GM12892 (cell line): ENCODE results near the gene TNNT1.
"Not testable (repeated sequence)": the region's sequence is repeated elsewhere in the genome, so short reads cannot be mapped to it uniquely, and the experiment has no call there.

Experiments
- DNase-seq: peaks from one replicate; pipeline ENCODE4 v3.0.0; 2011; ENCODE audit not compliant: insufficient read length
- FAIRE-seq: peaks from 2 replicates; lab custom pipeline; 2011; peaks lifted over from hg19 to GRCh38; lab: Jason Lieb, UNC
- POLR2A ChIP-seq: IDR thresholded peaks from 2 replicates; pipeline ENCODE4 v1.6.1; 2011; ENCODE audit warnings: low read depth, low read length, control low read depth
- POLR2AphosphoS5 ChIP-seq: IDR thresholded peaks from 2 replicates; pipeline ENCODE4 v1.6.1; 2011; ENCODE audit warnings: low read depth, low read length, control low read depth
- TAF1 ChIP-seq: IDR thresholded peaks from 2 replicates; pipeline ENCODE4 v1.6.1; 2011; ENCODE audit warnings: low read depth, mild to moderate bottlenecking, control low read depth, low read length, borderline replicate concordance

TNNT1 gene

GRCh38 chr19:55178781-55179599 is 30.0 kb upstream of the TNNT1 start:
- FAIRE-seq = peak; percentile 89
- TF ChIP-seq POLR2A = no peak
- no peak for TF ChIP-seq TAF1
- TF ChIP-seq POLR2AphosphoS5 = no peak
- DNase-seq = peak; percentile 94

DNA sequence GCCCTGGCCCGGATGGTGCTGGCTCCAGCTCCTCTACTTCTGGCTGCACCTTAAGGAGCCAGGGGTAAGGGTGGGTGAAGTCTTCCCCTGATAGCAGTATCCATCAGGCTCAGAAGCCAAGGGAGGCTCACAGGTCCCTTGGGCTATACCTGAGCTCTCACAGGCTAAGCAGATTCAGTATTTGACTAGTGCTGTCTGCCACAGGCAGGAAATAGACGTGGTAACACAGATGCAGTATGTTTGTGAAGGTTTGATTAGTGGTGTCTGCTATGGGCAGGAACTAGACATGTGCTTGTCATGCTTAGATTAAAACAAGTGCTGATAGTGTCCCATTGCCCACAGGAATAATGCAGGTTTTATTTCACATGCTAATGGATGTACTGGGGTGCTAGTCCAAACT is 27.1 kb upstream of the TNNT1 start:
- TF ChIP-seq POLR2AphosphoS5 (no peak), POLR2A (no peak), TAF1 (no peak)
- DNase-seq (no peak), FAIRE-seq (no peak)

- no peak for TF ChIP-seq TAF1
- no peak for TF ChIP-seq POLR2AphosphoS5
- no peak for TF ChIP-seq POLR2A
- FAIRE-seq (no peak), DNase-seq (no peak)
Observed at GRCh38 chr19:55175117-55175867, 26.3 kb upstream of the TNNT1 start.

GRCh38 chr19:55174425-55175116 is 25.6 kb upstream of the TNNT1 start:
- FAIRE-seq (no peak), DNase-seq (no peak)
- TF ChIP-seq POLR2AphosphoS5 = no peak
- TF ChIP-seq TAF1 = no peak
- no peak for TF ChIP-seq POLR2A

DNA sequence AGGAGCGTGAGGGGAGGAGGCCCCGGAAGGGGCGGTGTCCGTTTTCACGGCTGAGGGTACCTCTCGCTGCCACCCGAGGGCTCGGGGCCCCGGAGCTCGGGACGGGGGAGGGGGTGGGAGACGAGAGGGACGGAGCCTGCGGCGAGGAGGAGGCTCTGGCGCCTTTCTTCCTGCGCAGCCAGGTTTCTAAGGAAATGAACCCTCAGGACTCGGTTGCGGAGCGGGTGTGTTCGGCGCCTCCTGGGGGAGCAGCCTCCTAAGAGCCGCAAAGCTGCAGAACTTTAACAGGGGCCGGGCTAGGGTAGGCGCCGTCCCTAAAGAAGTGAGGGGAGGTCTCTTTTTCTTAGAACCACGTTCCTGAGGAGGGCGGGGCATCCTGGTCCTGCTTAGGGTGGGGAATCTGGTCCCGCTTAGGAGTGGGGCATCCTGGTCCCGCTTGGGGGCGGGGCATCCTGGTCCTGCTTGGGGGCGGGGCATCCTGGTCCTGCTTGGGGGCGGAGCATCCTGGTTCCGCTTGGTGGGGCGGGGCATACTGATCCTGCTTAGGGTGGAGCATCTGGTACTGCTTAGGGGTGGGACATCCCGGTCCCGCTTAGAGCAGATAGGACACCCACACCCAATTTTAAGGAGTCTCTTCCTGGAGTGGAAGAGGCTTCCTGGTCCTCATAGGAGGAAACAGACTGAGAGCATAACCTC is 24.9 kb upstream of the TNNT1 start:
- no peak for TF ChIP-seq POLR2AphosphoS5
- no peak for TF ChIP-seq TAF1
- TF ChIP-seq POLR2A = no peak
- DNase-seq = no peak
- no peak for FAIRE-seq

DNA sequence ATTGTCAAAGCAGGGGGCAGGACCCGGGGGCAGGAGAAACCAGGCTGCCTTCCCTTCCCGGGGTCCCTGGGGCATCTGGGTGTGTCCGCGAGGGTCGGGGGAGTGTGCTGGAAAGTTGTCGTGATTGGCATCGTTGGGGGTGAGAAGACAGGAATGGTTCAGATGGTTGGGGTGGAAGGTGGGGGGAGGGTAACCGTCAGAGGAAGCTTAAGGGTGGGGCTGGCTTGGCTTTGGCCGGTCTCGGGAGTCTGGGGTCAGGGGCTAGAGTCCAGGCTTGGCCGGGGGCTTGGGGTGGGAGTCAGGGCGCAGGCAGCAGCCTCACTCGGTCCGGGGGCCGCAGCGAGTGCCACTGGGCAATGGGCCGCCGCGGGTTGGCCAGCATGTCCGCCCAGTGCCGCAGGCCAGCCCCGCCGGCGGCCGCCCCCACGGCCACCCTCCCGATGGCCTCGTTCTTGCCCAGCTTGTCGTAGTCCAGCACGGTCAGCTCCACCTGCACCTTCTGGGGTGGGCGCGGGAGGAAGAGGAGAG is 24.2 kb upstream of the TNNT1 start:
- TF ChIP-seq POLR2A (no peak), POLR2AphosphoS5 (no peak), TAF1 (no peak)
- FAIRE-seq = no peak

DNA sequence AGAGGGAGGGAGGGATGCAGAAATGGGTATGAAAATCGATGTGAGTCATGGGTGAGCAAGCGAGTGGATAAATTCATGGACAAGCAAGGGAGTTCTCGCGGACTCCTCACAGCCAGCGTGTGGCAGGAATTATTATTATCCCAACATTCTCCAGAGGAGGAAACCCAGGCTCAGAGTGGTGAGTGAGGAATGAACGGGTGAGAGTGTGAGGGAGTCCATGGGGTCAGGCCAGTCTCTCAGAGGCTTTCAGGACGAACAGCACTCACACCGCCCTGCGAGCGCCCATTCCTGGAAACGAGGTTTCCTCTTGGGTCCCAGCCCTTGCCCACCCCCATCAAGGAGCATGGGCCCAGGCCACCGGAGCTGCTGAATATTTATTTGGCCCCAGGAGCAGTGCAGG is 23.7 kb upstream of the TNNT1 start:
- no peak for TF ChIP-seq POLR2A
- no peak for TF ChIP-seq POLR2AphosphoS5
- TF ChIP-seq TAF1 = no peak
- no peak for FAIRE-seq
- no peak for DNase-seq

More for the DNA sequence above, 24.2 kb upstream of the TNNT1 start:
- DNase-seq = no peak

DNA sequence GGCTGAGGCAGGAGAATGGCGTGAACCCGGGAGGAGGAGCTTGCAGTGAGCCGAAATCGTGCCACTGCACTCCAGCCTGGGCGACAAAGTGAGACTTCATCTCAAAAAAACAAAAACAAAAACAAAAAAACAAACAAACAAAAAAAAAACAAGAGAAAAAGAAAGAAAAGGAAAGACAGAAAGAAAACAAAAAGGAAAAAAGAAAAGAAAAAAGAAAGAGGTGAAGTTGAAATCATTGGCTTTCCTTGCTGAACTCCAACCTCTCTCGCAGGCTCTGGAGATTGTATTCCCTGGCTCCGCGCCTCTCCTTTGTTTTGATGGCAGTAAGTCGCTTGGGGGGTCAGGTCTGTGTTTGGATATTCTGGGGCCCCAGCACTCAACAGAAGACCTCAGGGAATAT is 23.3 kb upstream of the TNNT1 start:
- not testable (repeated sequence) for FAIRE-seq, DNase-seq

GRCh38 chr19:55171440-55171839 is 22.4 kb upstream of the TNNT1 start:
- FAIRE-seq (no peak), DNase-seq (no peak)
- TF ChIP-seq TAF1 = no peak
- TF ChIP-seq POLR2AphosphoS5 = no peak
- TF ChIP-seq POLR2A = no peak

DNA sequence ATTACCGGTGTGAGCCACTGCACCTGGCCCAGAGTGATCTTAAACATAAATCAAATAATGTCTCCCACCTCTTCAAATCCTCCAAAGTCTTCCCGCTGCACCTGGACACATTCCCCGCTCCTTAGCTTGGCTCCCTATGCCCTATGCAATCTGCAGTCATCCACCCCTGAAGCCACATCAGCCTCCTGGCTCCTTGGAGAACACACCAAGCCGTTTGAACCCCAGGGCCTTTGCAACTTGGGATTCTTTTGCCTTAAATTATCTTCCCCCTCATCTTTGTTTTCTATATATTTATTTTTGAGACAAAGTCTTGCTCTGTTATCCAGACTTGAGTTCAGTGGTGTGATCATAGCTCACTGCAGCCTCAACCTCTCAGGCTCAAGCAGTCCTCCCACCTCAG is 20.1 kb upstream of the TNNT1 start:
- FAIRE-seq = no peak
- no peak for DNase-seq
- no peak for TF ChIP-seq TAF1
- no peak for TF ChIP-seq POLR2A
- TF ChIP-seq POLR2AphosphoS5 = no peak

DNA sequence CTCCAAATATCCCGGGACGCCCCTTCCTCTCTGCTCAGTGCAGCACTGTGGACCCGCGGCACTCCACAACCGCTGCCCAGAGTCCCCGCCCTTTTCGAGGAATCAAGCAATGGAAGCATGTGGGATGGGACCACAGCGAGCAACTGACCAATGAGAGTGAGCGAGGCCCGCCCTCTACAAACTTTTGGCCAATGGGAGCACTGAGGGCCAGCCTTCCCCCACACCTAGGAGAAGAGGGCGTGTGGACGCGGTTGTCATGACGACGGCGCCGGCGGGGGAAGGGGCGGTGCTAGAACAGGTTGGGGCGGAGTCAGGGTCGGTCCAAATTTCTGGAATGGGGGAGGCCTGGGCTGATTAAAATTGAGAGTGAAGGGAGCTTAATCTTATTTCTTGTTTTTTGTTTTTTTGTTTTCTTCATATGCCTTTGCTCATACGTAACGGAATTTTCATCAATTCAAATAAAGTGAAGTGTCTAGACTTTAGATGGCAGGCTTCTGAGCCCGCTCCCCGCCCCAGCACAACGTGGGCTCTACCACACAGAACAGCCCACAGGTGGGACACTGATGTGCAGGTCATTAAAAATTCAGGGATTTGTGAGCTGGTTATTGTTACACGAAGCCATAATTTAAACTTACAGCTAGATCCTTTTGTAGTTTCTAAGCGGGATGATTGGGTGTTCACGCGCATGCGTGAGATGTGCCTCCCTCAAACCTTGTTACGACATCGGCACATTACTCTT is 17.7 kb upstream of the TNNT1 start, which contains the start of gene DNAAF3:
TSS of gene DNAAF3 (minus strand) at position 84 of the 739 bp plus-strand sequence. CDS start 200 bp downstream, outside the sequence.
- FAIRE-seq (no peak), DNase-seq (peak; percentile 89)
- TF ChIP-seq TAF1 = no peak
- no peak for TF ChIP-seq POLR2A
- TF ChIP-seq POLR2AphosphoS5 = no peak
